ENCODE measurements around the gene MED23.

DNA sequence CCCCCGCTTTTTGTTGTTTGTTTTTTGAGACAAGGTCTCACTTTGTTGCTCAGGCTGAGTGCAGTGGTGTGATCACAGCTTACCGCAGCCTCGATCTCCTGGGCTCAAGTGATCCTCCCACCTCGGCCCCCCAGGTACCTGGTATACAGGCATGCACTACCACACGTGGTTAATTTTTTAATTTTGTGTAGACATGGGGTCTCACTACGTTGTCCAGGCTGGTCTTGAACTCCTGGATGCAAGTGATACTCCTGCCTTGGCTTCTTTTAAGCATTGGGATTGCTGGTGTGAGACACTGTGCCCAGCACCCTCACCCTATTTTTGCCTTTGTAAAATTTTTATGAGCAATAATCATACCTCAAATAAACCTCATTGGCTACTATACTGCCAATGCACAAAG, 14.5 kb upstream of the MED23 start:
- TF ChIP-seq, protein P1, sequence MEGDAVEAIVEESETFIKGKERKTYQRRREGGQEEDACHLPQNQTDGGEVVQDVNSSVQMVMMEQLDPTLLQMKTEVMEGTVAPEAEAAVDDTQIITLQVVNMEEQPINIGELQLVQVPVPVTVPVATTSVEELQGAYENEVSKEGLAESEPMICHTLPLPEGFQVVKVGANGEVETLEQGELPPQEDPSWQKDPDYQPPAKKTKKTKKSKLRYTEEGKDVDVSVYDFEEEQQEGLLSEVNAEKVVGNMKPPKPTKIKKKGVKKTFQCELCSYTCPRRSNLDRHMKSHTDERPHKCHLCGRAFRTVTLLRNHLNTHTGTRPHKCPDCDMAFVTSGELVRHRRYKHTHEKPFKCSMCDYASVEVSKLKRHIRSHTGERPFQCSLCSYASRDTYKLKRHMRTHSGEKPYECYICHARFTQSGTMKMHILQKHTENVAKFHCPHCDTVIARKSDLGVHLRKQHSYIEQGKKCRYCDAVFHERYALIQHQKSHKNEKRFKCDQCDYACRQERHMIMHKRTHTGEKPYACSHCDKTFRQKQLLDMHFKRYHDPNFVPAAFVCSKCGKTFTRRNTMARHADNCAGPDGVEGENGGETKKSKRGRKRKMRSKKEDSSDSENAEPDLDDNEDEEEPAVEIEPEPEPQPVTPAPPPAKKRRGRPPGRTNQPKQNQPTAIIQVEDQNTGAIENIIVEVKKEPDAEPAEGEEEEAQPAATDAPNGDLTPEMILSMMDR (conservative IDR thresholded peaks at IDR 0.05; ENCODE audit: low read length) = no peak
- TF ChIP-seq EZH2phosphoT487 (IDR thresholded peaks at IDR 0.05; ENCODE audit: borderline replicate concordance, low read depth, low read length) = no peak
